GM19043 (cell line): Measurements from ENCODE around the gene MYOM3.
"Not testable (repeated sequence)": the region's sequence is repeated elsewhere in the genome, so short reads cannot be mapped to it uniquely, and the experiment has no call there.

ENCODE experiments used
- ATAC-seq: cut with Tn5 transposase; IDR thresholded peaks from one replicate; pipeline ENCODE4 v1.9.1; 2021; ENCODE audit warnings: low read depth; ENCODE audit not compliant: unreplicated experiment

MYOM3 gene

GRCh38 chr1:24077278-24077978 lies 34.5 kb downstream of the MYOM3 start:
- ATAC-seq = no peak

- no peak for ATAC-seq
Measured at GRCh38 chr1:24075946-24076345, 36.0 kb downstream of the MYOM3 start.

GRCh38 chr1:24075590-24075854 lies 36.4 kb downstream of the MYOM3 start:
- ATAC-seq = no peak

DNA sequence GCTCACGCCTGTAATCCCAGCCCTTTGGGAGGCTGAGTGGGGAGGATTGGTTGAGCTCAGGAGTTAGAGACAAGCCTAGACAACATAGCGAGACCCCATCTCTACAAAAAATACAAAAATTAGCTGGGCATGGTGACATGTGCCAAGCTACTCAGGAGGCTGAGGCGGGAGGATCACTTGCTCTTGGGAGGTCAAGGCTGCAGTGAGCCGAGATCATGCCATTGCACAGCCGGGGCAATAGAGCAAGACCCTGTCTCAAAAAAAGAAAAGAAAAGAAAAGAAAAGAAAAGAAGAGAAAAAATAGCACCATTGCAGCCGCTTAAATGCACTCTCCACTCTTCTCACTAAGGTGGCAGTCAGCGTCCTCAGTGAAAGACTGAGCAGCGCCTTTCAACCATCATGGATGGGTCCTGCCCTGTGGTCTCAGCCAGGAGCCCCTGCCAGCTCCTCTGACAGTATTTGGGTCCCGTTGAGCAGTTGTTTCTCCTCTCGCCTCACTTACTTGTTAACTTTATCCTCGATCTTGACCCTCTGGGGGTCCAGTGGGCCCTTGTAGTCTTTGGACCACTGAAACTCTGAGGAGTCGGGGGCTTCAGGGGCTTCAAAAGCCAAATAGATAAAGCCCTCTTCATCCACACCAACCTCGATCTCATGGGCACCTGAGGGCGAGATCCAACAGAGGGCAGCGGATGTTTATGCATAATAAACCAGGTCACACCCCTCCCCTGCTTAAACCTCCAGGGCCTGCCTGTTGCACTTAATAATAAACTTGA lies 36.9 kb downstream of the MYOM3 start:
- ATAC-seq = no peak

- ATAC-seq = no peak
Measured at GRCh38 chr1:24074196-24074595, 37.7 kb downstream of the MYOM3 start.

DNA sequence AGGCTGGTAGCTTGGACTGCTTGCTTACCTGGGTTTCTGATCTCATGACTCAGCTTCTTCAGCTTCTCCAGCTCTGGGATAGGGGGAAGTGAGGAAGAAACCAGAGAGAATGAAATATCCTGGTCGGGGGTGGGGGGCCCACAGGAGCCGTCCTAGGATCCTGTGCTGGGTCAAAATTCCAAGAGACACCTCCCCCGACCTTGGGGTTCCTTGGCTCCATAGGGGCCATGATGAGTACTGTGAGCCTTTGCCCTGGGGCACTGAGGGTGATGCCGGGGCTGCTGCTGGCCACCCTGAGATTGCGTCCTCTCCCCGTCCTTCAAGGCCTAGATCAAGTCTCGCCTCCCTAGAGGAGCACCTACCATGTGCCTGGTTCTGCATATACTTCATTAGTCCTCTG lies 40.0 kb downstream of the MYOM3 start:
- no peak for ATAC-seq

- ATAC-seq = no peak
Measured at GRCh38 chr1:24070821-24071393, 41.0 kb downstream of the MYOM3 start.

DNA sequence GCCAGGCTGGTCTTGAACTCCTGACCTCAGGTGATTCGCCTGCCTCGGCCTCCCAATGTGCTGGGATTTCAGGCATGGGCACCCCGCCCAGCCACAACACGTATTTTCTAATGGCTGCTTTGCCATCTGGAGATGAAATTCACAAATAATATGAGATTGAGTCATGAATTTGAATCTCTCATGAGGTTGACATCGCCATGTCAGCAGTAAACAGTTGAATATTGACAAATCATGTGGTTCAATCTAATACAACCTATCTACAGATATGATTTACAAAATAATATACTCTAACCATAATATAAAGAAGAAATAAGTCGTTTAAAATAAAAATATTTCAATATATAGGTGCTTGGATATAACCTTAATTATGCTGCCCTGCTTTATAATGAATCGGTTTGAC lies 42.1 kb downstream of the MYOM3 start:
- no peak for ATAC-seq

- no peak for ATAC-seq
Measured at GRCh38 chr1:24067978-24068377, 44.0 kb downstream of the MYOM3 start.

- ATAC-seq = no peak
Measured at GRCh38 chr1:24065304-24065703, 46.6 kb downstream of the MYOM3 start.

- ATAC-seq = no peak
Measured at GRCh38 chr1:24062221-24062620, 49.7 kb downstream of the MYOM3 start.

DNA sequence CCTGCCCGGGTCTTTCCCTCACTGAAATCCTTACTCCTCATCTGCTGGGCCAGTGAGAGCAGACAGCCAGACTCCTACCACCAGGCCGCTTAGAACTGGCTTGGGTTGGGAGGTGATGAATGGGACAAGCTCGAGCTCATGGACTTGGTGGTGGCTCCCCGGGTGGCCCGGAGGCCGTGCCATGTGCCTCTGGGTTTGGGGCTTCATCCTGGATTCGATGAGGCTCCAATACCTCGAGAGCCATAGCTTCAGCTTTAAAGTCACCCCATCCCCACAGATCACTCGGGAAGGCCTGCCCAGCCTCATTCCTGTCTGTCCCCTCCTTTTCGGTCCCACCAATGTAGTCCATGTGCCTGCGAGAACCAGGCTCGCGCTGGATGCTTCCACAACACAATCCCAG lies 51.5 kb downstream of the MYOM3 start:
- no peak for ATAC-seq

GRCh38 chr1:24058671-24059455 lies 53.1 kb downstream of the MYOM3 start:
- ATAC-seq = no peak

- ATAC-seq = no peak
Measured at GRCh38 chr1:24057171-24057570, 54.8 kb downstream of the MYOM3 start.

- no peak for ATAC-seq
Measured at GRCh38 chr1:24055681-24056080, 56.3 kb downstream of the MYOM3 start.

- ATAC-seq = no peak
Measured at GRCh38 chr1:24052220-24052619, 59.7 kb downstream of the MYOM3 start.

- no peak for ATAC-seq
Measured at GRCh38 chr1:24051206-24051945, 60.6 kb downstream of the MYOM3 start.

GRCh38 chr1:24049733-24050132 lies 62.2 kb downstream of the MYOM3 start:
- no peak for ATAC-seq

- ATAC-seq = not testable (repeated sequence)
Measured at GRCh38 chr1:24048894-24049293, 63.0 kb downstream of the MYOM3 start.

GRCh38 chr1:24048205-24048869 lies 63.6 kb downstream of the MYOM3 start:
- no peak for ATAC-seq
